Activated T-cell treated with anti-CD3 and anti-CD28 coated beads for 4 hours (primary cell): ENCODE data around the gene EMILIN2.
"Not testable (repeated sequence)": the region's sequence is repeated elsewhere in the genome, so short reads cannot be mapped to it uniquely, and the experiment has no call there.

Source experiments
- DNase-seq: peaks from one replicate; pipeline ENCODE4 v3.0.0-alpha.2; 2020

EMILIN2 gene

DNA sequence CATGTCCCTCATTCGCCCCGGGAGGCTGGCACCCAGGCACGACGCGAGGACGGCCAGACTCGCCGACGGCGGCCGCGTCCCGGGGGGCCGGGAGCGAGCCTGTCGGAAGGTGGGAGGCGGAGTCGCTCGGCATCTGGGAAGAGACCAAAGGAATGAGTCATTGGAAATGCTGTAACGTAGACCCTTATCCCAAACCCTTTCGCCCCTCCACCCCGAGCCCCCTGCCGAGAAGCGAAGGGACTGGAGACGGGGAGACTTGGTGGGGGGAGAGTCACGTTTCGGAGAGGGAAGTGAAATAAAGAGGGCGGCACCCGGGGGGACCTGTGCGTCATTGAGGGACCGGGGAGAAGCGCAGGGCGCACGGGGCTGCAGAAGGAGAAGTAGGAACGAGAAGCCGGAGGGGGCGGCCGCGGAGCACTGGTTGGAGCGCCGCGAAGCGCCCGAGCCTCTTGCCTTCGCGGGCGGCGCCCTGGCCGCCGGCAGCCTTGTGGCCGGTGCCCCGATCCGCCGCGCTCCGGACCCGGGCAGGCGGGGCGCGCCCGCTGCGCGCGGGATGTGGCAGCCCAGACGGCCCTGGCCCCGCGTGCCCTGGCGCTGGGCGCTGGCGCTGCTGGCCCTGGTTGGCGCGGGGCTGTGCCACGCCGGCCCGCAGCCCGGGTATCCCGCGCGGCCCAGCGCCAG is at the start of gene EMILIN2:
Gene EMILIN2, plus strand, starts transcription at position 371 of the 681 bp plus-strand sequence. Its CDS starts 183 bp downstream, at position 554.
- peak; percentile 33 for DNase-seq

DNA sequence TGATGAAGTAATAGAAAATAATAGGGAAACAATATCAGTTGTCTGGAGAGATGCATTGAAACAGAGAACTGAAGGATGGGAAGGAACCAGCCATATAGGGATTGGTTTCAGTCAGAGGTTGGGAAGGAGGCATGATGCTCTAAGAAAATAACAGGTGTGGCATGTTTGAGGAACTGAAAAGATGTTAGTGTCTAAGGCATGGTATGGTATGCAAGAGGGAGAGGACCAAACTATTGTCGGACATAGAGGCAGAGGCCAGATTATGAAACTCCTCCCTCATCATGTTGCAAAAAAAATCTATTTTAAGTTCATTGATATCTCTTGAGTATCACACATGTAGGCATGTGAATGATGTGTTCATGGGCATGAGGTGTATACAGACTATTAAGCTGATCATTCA is 48.9 kb upstream of the EMILIN2 start:
- DNase-seq, result no peak

DNA sequence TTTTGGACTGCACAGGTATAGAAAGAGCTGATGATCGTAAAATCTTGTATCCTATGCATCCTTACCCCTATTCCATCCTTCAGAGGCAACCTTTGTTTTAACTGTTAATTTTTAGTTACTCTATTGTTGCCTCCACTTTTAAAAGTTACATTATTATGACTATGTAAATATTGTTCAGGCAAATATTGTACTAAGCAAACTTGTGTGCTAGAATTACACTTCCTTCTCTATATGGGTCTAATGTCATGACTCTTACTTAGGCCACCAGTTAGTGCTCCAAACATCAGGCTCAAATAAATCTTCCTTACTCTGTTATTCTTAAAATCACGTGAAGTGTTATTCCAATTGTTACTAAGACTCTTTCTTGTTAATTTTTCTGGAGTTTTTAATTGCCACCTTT is 47.4 kb upstream of the EMILIN2 start:
- DNase-seq, result no peak

DNA sequence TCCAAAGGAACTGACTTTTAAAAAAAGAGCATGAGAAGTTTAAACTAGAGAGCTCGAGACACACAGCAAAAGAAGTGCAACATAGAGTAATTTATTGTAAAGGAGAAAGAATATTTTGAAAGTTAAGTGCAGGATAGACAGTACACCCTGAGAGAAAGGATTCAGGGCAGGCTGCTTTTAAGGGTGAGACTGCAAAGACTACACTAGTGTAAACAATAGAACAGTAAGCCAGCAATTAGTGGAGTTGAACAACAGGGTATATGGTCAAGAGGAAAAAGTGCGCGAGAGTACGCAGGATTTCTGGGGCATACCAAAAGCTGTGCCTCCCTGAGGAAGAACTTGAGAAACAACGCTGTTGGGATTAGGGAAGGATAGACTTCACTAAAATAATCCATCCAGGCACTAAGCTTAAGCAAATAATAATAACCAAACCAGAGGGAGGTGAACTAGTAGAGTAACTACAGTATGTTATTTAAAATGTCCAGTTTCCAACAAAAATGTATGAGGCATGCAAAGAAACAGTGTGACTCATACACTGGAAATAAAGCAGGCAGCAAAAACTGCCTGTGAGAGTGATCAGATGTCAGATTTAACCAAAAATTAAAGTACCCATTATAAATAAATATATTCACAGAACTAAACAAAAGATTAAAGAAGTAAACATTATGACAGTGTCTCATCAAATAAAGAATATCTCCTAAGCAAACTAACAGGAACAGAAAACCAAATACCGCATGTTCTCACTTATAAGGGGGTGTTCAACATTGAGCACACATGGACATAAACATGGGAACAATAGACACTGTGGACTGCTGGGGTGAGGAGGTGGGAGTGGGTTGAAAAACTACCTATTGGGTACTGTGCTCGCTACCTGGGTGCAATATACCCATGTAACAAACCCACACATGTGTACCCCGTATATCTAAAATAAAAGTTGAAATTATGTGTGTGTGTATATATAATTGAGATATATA is 40.5 kb upstream of the EMILIN2 start:
- no peak for DNase-seq

DNA sequence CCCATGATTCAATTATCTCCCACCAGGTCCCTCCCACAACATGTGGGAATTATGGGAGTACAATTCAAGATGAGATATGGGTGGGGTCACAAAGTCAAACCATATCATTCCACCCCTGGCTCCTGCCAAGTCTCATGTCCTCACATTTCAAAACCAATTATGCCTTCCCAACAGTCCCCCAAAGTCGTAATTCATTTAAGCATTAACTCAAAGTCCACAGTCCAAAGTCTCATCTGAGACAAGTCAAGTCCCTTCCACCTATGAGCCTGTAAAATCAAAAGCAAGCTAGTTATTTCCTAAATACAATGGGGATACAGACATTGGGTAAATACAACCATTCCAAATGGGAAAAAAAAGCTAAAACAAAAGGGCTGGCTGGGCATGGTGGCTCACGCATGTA is 38.2 kb upstream of the EMILIN2 start:
- not testable (repeated sequence) for DNase-seq

DNA sequence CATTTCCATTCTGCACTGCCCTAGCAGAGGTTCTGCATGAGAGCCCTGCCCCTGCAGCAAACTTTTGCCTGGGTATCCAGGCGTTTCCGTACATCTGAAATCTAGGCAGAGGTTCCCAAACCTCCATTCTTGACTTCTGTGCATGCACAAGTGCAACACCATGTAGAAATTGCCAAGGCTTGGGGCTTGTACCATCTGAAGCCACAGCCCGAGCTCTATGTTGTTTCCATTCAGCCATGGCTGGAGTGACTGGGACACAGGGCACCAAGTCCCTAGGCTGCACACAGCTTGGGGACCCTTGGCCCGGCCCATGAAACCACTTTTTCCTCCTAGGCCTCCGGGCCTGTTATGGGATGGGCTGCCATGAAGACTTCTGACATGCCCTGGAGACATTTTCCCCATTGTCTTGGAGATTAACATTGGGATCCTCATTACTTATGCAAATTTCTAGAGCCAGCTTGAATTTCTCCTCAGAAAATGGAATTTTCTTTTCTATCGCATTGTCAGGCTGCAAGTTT is 37.1 kb upstream of the EMILIN2 start:
- DNase-seq, result not testable (repeated sequence)

DNA sequence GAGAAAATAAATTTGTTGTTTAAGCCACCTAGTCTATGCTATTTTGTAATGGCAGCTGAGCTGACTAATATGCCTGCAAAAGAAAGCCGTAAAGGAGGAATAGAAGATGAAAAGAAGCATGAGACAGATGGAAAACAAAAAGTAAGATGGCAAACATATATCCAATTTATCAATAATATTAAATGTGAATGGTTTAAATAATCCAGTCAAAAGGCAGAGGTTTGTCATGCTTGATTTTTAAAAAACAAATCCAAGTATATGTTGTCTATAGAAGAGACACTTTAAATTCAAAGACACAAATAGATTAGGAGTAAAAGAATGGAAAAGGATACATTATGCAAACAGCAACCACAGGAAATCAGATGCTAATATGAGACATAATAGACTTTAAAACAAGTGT is 35.4 kb upstream of the EMILIN2 start:
- no peak for DNase-seq

DNA sequence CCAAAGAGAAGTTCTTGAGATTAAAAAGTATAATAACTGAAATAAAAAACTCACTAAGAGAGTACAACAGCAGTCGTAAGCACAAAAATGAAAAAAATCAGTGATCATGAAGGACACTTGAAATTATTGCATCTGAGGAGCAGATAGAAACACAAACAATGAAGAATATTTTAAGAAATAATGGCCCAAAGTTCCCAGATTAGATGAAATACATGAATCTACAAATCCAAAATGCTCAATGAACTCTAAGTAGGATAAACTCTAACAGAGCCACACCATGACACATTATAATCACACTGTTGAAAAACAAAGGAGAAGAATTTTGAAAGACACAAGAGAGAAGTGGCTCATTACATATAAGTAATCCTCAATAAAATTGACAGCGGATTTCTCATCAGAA is 31.9 kb upstream of the EMILIN2 start:
- no peak for DNase-seq

DNA sequence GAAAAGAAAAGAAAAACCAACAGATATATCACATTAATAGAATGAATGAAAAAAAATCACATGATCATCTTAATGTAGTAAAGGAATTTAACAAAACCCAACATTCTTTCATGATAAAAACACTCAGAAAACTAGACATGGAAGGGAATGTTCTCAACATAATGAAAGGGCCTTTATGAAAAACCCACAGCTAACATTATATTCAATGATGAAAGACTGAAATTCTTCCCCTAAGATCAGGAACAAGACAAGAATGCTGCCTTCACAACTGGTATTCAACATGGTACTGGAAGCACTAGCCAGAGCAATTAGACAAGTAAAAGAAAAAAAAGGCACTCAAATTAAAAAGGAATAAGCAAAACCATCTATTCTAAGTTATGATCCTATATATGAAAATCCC is 28.5 kb upstream of the EMILIN2 start:
- DNase-seq, result no peak

DNA sequence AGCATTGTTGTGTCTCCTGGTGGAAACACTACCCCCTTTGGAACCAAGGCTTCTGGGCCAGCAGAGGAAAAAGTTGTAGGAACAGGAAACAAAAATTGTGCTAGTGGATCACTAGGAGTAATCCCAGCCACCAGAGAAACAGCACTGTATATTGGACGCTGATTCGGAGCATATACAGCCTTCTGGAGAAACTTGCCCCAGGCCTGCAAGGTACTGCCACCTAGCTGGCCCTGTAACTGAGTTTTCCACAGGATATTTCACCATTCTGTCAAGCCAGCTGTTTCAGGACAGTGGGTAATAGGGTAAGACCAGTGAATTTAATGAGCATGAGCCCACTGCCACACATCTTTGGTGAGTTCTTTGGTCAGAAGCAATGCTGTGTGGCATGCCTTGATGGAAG is 25.1 kb upstream of the EMILIN2 start:
- DNase-seq, result no peak

DNA sequence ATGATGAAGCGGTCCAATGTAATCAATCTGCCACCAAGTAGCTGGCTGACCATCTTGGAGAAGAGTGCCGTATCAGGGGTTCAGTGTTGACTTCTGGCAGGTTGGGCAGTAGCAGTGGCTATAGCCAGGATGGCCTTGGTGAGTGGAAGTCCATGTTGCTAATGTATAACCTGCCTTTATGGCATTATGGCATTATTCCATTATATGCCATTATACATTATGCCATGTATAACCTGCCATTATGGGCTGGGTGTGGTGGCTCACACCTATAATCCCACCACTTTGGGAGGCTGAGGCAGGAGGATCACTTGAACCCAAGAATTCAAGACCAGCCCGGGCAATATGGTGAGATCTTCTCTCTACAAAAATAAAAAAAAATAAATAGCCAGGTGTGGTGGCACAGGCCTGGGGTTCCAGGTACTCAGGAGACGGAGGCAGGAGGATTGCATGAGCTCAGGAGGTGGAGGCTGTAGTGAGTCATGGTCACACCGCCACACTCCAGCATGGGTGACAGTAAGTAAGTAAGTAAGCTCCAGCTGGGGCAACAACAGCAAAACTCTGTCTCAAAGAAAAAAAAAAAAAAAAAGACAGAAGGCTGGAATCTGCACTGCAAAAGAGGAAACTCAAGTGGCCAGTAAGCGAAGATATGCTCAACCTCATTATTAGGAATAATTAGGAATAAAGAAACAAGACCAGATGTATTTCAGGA is 24.4 kb upstream of the EMILIN2 start:
- DNase-seq, result no peak

DNA sequence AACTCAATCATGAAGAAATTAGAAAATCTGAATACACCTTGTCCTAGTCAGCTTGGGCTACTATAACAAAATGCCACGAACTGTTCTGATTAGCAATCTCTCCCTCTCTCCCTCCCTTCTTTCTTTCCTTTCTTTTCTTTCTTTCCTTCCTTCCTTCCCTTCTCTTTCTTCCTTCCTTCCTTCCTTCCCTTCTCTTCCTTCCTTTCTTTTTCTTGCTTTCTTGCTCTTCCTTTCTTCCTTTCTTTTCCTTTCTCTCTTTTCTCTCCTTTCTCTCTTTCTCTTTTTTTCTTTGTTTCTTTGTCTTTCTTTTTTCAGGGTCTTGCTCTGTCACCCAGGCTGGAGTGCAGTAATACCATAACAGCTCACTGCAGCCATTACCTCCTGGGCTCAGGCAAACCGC is 23.6 kb upstream of the EMILIN2 start:
- DNase-seq, result no peak

DNA sequence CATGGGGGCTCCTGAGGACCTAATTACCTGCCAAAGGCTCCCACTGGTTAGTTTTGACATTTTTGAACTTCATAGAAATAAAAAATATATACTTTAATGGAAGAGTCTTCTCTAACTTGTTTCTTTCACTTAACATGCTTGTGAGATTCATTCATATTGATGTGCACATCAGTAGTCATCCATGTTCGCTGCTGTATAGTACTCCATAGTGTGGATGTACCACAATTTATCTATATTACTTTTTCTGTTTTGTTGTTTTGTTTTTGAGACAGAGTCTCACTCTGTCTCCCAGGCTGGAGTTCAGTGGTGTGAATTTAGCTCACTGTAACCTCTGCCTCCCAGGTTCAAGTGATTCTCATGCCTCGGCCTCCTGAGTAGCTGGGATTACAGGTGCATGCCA is 22.8 kb upstream of the EMILIN2 start:
- DNase-seq, result no peak

DNA sequence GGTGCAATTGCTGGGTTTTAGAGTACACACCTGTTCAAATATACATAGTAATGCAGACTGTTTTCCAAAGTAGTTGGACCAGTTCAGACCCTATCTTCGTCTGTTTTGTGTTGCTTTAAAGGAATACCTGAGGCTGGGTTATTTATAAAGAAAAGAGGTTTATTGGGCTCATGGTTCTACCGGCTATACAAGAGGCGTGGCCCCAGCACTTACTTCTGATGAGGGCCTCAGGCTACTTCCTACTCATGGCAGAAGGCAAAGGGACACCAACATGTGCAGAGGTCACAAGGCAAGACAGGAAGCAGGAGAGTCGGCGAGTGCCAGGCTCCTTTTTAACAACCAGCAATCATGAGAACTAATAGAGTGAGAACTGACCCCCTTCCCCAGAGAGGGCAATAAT is 21.9 kb upstream of the EMILIN2 start:
- no peak for DNase-seq

DNA sequence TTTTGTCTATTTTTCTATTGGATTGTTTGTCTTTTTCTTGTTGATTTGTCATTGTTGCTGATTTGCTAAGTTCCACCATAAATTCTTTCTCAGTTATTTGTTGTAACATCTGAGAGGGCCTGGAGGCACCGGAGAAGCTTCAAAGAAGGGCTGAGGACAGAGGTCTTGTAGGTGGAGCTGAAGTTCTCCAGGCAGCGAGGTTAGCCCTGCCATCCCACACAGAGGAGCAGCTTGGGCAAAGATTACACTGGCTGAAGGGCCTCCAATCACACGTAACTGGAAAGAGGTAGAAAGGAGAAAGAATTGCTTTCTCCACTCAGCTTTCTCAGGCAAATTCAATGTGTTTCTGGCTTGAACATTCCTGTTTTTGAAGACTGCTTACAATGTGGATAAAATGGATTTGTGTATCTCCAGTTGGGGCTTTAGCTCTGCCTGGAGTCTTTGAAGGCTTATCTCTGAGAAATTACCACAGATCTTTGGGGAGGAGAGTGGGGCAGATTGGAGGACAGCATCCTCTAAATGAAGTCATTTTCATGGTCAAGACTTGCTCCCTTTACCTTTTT is 21.1 kb upstream of the EMILIN2 start:
- no peak for DNase-seq

DNA sequence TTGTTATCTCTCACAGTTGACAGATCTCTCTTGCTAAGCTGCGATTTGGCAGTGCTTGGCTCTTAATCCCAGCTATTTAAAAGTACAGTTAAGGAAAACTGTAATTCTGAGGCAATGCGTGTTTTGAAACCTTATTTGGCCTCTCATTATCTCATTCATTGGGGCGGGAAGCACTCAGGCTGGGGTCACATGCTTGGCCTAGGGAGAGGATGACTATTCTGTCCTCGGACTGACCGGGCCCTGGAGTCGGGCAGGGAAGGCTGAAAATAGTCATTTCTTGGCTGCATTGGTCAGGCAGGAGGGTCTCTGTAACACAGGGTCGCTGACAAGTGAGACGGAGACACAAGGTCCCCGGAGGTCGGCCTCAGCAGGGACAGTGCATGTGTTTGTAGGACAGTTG is 20.2 kb upstream of the EMILIN2 start:
- DNase-seq, result no peak

DNA sequence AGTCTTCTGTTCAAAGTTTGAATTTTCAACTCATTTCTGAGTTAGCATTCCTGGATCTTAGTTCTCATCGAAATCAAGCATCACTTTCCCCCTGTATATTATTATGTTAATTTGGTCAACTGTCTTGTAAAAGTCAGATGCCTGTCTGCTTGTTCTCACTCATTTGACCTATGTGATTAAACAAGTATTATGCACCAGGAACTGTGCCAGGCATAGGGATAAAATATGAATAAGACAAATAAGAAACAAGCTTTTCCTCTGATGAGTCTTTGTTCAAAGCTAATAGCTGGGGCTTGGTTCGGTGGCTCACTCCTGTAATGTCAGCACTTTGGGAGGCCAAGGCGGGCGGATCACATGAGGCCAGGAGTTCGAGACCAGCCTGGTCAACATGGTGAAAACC is 19.7 kb upstream of the EMILIN2 start:
- no peak for DNase-seq

DNA sequence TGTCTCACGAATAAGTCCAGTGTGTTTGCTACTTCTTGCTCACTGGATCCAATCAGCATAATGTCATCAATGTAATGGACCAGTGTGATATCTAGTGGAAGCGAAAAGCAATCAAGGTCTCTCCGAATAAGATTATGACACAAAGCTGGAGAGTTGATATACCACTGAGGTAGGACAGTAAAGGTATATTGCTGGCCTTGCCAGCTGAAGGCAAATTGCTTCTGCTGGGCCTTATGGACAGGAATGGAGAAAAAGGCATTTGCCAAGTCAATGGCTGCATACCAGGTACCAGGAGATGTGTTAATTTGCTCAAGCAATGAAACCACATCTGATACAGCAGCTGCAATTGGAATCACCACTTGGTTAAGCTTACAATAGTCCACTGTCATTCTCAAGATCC is 10.7 kb upstream of the EMILIN2 start:
- DNase-seq, result not testable (repeated sequence)

DNA sequence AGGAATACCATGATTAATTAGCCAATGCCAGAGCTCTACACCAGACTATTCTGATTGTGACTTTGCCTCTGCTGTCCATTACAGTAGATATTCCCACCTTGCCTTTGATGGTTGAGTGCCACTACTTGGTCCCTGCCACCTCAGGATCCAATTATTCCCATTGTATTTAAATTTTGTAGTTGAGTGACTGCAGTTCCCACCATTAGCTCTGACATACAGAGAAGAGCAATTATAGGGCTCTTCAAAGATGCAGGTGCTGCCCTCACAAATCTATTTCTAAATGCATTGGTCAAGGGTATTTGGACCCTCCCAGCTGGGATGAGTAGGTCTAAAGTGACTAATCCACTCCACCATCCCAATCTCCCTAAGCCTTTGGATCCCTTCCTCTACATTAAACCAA is 9.5 kb upstream of the EMILIN2 start:
- DNase-seq, result not testable (repeated sequence)

DNA sequence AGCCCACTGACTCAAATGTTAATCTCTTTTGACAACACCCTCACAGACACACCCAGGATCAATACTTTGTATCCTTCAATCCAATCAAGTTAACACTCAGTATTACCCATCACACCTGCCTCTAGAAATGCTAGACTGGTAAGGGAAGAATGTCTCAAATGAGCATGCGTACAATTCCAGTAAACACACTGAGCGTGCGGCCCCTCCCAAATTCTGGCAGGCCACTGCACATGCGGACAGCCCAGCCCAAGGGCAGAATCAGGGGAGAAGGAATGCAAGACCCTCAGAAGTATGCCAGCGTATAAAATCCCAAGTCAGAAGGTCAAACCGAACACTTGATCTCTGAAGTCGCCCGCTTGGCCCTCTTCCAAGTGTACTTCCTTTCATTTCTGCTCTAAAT is 7.6 kb upstream of the EMILIN2 start:
- DNase-seq, result no peak

DNA sequence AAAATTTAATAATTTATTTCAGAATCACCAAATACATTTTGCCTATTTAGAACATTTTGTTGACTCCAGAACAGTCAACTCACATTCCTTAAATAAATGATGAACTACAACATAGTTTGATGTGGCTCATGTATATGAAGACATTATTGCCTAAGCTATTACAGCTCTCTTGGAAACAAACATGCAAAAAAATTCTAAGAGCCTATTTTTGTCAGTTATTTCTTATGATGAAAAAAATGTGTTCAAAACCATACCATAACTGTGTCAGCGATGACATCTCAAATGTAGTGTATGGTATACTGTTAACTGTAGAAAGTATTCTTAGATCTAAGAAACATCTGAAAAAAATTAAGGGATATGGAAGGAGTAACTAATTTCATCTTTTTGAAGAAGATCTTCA is 6.3 kb upstream of the EMILIN2 start:
- DNase-seq, result no peak

DNA sequence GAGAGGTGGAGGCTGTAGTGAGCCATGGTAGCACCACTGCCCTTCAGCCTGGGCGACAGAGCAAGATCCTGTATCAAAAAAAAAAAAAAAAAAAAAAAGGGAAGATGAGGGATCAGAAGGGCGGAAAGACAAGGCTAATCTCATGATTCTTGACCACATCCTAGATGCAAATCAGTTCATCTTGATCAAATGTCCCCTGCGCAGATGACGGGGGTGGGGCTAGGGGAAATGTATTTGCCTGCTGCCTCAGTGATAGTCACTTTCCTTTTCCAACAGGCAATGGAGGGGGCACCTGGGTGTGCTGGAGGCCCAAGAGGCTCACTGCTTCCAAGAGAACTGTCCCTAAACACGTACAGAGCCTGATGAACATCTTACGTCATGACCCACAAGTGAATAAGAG is 3.7 kb upstream of the EMILIN2 start:
- no peak for DNase-seq

DNA sequence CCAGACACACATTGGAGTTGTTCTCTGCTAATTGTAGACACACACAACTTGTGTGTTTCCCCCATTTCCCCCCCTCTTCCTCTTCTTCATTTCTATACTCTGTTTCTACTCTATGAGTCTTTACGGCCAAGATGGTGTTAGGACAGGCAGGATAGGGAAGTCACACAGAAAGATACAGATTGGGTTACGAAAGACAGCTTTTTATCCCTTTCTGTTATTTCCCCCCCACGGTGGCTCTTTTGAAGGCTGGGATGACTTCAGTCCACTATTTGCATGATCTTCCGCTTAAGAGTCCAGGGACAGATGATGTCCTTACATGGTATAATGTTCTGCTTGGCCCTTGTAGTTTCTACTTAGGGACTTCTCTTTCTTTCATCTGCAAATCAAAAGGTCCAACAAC is 1.6 kb upstream of the EMILIN2 start:
- DNase-seq, result no peak
